ENCODE measurements around the gene ST8SIA6.

- TF ChIP-seq CTCF (conservative IDR thresholded peaks at IDR 0.05; ENCODE audit: low read length) (no peak), EZH2phosphoT487 (IDR thresholded peaks at IDR 0.05; ENCODE audit: borderline replicate concordance) (no peak)
Measured at GRCh38 chr10:17344206-17344605, 110.2 kb downstream of the ST8SIA6 start.

All from Loucy (cell line).